ENCODE results near the gene PIK3R1.

The PIK3R1 gene

GRCh38 chr5:68272289-68272688 lies 56.7 kb downstream of the PIK3R1 start:
- DNase-seq, result no peak

- DNase-seq, result no peak
These were observed 58.3 kb downstream of the PIK3R1 start for GRCh38 chr5:68273717-68274409.

DNA sequence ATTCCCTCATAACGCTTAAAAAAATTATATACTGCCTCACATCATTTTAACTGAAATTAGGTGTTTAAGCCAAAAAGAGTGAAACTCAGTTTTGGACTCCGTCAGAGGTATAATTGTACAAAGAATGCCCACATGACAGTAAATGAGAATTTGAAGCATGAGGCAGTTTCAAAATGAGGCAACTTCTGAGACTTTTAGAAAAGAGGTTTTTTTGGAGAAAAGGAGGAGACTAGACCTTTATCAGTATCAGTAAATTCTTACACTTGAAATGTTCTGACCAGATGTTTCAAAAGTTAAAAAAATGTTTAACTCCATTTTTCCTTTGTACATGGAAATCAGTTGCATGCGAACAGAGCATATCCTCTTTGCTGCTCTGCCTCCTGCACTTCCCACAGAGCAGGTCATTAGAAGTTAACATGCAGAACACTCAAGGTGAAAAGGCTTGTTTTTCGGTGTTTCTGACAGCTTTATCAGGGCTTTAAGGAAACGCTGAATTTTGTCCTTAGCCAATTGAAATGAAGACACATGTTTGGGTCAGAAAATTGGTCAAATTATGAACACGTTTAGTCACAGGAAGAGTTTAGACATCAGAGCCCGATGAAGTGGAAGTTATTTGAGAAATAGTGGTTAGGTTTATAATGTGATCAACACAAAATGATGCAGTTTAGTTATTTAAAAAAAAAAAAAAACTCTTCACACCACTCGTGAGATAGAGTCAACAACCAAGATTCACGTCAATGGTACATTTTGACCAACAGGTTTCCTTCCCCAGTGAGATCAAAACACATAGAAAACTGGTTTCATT lies 59.5 kb downstream of the PIK3R1 start:
- DNase-seq, result no peak

- DNase-seq, result no peak
These were observed 61.2 kb downstream of the PIK3R1 start for GRCh38 chr5:68276740-68277139.

DNA sequence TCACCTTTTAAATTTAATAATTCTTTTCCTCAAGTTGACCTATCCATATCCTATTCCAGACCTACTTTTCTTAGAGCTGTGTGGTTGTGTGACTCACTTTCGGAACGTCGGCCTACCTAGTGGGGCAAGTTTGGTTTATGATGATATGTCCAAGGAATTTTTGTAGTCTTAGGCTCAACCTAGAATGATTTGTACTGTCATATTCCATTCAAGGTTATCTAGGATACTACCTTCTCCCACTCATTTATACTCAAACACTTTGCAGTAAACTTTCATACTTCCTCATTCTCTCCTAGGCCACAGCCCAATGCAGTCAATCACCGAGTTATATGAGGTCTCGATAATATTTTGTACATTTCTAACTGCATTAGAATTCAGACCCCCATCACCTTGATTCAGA lies 61.9 kb downstream of the PIK3R1 start:
- DNase-seq, result no peak

GRCh38 chr5:68279984-68280383 lies 64.4 kb downstream of the PIK3R1 start:
- DNase-seq, result no peak

DNA sequence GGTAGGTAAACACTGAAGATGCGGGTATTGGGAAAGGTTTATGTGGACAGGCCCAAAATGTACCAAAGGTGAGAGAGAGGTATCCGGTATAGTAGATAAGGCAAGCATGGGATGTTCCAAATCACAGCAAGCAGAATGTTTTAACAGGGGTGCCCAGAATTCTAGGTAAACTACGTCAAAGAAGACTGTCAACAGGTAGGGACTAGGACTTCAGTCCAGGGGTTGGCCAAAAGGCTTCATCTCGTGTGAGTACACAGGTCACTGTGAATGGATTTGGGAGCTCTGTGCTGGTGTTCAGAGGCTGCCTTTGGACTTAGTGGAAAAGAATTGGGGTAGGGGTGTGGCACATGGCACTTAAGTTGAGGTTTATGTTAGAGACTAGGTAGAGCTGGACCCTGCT lies 66.4 kb downstream of the PIK3R1 start:
- no peak for DNase-seq

- no peak for DNase-seq
These were observed 68.2 kb downstream of the PIK3R1 start for GRCh38 chr5:68283766-68284165.

DNA sequence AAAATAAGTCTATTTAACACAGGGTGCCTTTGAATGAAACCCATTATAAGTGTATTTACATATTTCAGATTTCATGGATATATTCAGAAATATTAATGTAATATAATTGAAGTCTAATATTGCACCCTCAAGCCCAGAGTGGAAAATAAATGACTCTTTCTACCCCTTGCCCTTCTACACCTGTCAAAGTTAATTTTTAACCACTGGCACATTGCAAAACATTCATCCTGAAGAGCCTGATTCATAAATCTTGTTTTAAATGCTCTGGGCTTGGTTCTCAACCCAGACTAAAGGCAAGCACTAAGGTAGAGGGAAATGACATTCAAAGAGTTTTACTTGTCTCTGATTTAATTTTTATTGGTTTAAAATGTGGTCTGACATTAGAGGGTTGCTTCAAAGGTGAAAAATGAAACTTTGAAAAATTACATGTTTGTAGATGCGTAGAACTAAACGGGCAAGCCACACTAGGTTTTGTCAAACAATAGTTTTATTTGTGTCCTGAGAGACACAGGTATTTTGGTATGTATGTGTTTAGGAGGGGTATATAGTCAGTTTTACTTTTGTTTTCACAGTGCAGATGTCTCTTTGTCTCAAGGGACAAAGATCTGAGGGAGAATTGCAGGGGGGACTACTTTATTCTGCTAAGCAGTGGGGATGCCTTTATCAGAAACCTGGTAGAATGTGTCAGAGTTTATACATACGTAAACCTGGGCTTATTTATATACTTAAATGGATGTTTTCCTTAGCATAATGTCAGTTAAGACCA lies 69.7 kb downstream of the PIK3R1 start:
- DNase-seq, result no peak

- DNase-seq, result no peak
These were observed 70.5 kb downstream of the PIK3R1 start for GRCh38 chr5:68285851-68286611.

DNA sequence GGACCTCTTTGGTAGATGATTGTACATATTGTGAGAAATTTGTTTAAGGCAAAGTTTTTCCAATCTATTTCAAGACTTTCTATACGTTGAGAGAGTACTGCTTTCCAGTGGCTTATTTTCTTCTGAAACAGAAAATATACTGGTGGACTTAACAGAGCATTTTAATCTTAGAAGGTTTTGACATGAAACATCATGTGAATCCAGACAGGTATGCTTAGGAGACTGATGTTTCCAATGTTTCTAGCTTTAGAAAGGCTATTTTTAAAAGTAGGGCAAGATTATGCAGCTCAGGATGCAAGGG lies 71.0 kb downstream of the PIK3R1 start:
- no peak for DNase-seq

- DNase-seq, result no peak
These were observed 72.0 kb downstream of the PIK3R1 start for GRCh38 chr5:68287631-68287975.

DNA sequence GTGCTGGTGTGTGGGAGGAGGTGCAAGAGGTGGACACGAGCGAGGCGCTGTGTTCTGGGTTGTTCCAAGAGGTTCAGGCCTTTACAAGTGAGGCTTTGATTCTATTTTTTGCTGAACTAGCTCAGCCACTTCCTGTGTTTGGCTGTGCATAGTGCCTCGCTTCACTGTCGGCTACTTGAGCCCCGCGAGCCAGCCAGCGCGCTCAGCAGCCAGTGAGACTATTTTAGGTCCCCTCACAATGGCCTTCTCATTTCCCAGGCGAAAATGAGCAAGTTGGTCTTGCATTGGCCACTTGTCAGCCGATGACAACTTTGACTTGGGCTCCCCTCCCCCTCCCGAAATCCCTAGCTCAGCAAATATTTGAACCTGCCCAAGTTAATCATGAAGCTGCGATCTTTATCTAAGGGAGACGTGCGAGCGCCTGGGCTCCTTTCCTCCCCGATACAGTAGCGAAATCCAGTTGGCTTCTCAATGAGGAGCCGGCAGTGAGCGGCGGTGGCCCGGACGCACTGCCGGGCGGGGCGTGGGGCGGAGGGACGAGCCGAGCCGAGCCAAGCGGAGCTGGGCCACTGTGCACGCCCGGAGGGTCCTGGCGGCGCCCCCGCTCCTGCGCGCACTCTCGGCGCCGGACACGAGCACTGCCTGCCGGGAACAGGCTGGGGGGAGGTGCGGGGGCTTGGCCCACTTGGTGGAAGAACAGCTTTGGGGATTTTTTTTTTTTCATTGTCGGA lies 72.6 kb downstream of the PIK3R1 start:
- peak; percentile 38 for DNase-seq

DNA sequence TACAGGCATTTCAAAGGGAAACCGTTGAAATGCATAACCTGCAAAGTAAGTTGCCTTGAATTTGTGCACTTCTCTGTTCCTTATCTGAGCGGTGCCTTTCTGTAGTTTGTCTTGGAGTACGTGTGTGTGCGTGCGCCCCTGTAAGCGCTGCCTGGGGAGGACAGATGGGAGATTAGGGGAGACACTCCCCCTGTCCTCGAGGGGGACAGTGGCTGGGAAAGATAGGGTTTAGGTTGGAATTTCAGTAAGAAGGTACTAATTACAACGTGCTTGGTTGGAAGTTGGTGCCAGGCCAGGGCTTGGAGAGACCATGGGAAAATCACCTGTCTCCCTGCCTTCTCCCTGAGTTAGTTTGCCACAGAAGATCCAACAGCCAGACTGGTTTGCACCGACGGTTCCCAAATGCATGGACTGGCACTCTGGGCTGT lies 73.2 kb downstream of the PIK3R1 start:
- DNase-seq, result no peak

DNA sequence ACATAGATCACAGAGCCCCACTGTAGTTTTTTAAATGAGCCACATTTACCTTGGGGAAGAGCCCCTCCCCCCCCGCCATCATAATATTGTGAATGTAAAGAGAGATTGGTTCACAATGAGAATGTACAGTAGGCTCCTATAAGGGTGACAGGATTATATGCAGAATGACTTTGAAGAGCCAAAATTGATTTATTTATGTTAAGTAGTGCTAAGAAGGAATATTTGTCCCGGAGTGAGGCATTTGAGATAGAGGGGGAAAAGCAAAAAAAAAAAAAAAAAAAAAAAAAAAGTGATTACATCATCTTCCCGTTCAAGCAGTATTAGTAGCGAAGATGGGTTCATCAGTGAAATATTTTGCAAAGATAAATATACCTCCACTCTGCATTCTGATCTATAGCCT lies 73.9 kb downstream of the PIK3R1 start:
- DNase-seq, result no peak

GRCh38 chr5:68290260-68290674 lies 74.7 kb downstream of the PIK3R1 start:
- DNase-seq, result no peak

GRCh38 chr5:68290847-68291246 lies 75.3 kb downstream of the PIK3R1 start:
- no peak for DNase-seq

DNA sequence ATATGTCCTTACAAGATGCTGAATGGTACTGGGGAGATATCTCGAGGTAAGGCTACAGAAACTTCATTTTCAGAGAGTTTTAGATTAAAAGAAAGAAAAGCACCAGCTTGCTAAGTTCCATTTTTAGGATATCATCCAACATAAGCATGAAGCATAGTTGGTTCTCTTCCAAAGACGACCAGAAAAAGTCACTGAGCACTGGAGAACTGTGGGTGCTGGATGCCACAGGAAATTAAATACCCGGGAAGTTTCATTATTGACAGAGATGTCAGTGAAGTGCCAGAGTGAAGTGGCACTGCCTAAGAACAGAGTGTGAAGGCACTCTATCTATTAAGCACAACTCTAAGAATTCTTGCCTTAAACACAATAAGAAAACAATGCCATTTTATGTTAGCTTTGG lies 76.8 kb downstream of the PIK3R1 start:
- no peak for DNase-seq

- no peak for DNase-seq
These were observed 80.2 kb downstream of the PIK3R1 start for GRCh38 chr5:68295772-68296171.

GRCh38 chr5:68296895-68297294 lies 81.3 kb downstream of the PIK3R1 start:
- no peak for DNase-seq

DNA sequence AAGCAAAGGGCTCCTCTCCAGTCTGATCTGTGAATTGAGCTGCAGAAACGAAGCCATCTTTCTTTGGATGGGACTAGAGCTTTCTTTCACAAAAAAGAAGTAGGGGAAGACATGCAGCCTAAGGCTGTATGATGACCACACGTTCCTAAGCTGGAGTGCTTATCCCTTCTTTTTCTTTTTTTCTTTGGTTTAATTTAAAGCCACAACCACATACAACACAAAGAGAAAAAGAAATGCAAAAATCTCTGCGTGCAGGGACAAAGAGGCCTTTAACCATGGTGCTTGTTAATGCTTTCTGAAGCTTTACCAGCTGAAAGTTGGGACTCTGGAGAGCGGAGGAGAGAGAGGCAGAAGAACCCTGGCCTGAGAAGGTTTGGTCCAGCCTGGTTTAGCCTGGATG lies 82.1 kb downstream of the PIK3R1 start:
- no peak for DNase-seq

GRCh38 chr5:68298479-68298878 lies 82.9 kb downstream of the PIK3R1 start:
- DNase-seq, result no peak

- DNase-seq, result no peak
These were observed 83.5 kb downstream of the PIK3R1 start for GRCh38 chr5:68299105-68299504.
